Pancreas (tissue), 10 donors: Measurements from ENCODE around the gene CERKL. TPM values are rescaled to one million over a fixed set of nuclear protein-coding genes. Genes with fewer than 3 reads are reported as not detected.

Source experiments
- ATAC-seq, 4 donors: fragments of 200-7000 bp; cut with Tn5 transposase; one replicate each; pipeline versions ENCODE4 v1.8.0 to v1.9.1; 2020; ENCODE audit warnings: mild to moderate bottlenecking in 4 of 4, moderate library complexity in 4 of 4
- DNase-seq, 6 donors: peaks; one replicate each; pipeline ENCODE4 v3.0.0-alpha.2; 2020
- FAIRE-seq: peaks from 2 replicates; lab custom pipeline; 2012; peaks lifted over from hg19 to GRCh38; lab: Jason Lieb, UNC
- H3K27ac ChIP-seq, 4 donors: fragments of 200-600 bp; sonication (generic); 1 replicate in 3 of 4; 2 replicates in 1 of 4; pipeline versions ENCODE4 v1.5.0 to v1.8.0; 2020
- H3K27me3 ChIP-seq, 4 donors: fragments of 200-600 bp; one replicate each; pipeline ENCODE4 v1.8.0; 2021
- H3K36me3 ChIP-seq, 3 donors: fragments of 200-600 bp; sonication (generic) in 1 of 3; one replicate each; pipeline versions ENCODE4 v1.5.0 to v1.8.0; 2020 to 2021
- H3K4me1 ChIP-seq, 3 donors: fragments of 200-600 bp; one replicate each; pipeline ENCODE4 v1.8.0; 2021
- H3K4me3 ChIP-seq, 4 donors: fragments of 200-600 bp; sonication (generic) in 2 of 4; one replicate each; pipeline versions ENCODE4 v1.5.0 to v1.8.0; 2020 to 2021
- H3K9me3 ChIP-seq, 4 donors: fragments of 200-600 bp; one replicate each; pipeline ENCODE4 v1.8.0; 2021
- CTCF ChIP-seq, 4 donors: fragments of 200-600 bp; sonication (generic) in 3 of 4; IDR thresholded peaks; one replicate each; pipeline versions ENCODE4 v1.5.0 to v1.8.0; 2021; ENCODE audit warnings: antibody characterized with exemption in 4 of 4
- WGBS, 2 donors: extraction: QIAGEN DNeasy Blood & Tissue Kit; methylation state at CpG; one replicate each; pipeline ENCODE4 v1.1.7; 2013; 5-methylcytosine and 5-hydroxymethylcytosine counted together
- intact Hi-C, 3 donors: fragments of 100-400 bp; cut with DNase I; formaldehyde crosslinking; loops; one replicate each; pipeline versions ENCODE4 v1.11.1 to v1.14.2; 2022
- polyA plus RNA-seq, 2 donors: library from polyadenylated mRNA; stranded (reverse); fragments of 200-250 nt; gene quantifications; one replicate each; pipeline ENCODE4 v1.2.3, GENCODE V29; 2013
- total RNA-seq, 6 donors: library from RNA; stranded (reverse); fragmentation: NEBNext Ultra II Directional in 4 of 6; extraction: Animal tissue kit (Norgen Biotek cat#: 25700) in 4 of 6; gene quantifications; one replicate each; pipeline versions ENCODE4 v1.2.1 to v1.2.4, GENCODE V29; 2021 to 2023
- donor health status: healthy with polysubstance abuse.
- donor health status: DM: no; HTN: no; CAD: no; lungs with moderate emphysema.
- donor health status: DM: no; HTN: no; CAD: no.
- donor health status: control.
- donor health status: control.
- donor health status: Bipolar disorder and iron deficiency.
- donor health status: DM: yes; HTN: yes; CAD: no.
- donor health status: DM: no; HTN: no; CAD: no.
- donor health status: DM: no; HTN: no; CAD: no.
- donor health status: DM: yes; HTN: yes; CAD: no.

Gene CERKL
- total and polyA plus RNA-seq, 8 donors: 0.16 to 4.6 (median 0.56) TPM

- DNase-seq: no peak
- FAIRE-seq: no peak
- Histone ChIP-seq H3K9me3 (no peaks in the 10 kb centered on the region), H3K36me3 (no peaks in the 10 kb centered on the region), H3K4me1 (no peaks in the 10 kb centered on the region), H3K27me3 (no peaks in the 10 kb centered on the region), H3K27ac (no peak overlapping the region), H3K4me3 (no peak overlapping the region)
- no peak for ATAC-seq
- intact Hi-C loops: no loop called here
- 78 to 89% methylated on average over 2 of the region's 2 CpGs for WGBS, 2 donors
- no peak for TF ChIP-seq CTCF (IDR thresholded peaks at IDR 0.05)
Observed at GRCh38 chr2:181536730-181537129, 120.2 kb downstream of the CERKL start.

- Histone ChIP-seq H3K4me1 (no peaks in the 10 kb centered on the region), H3K27ac (no peak overlapping the region), H3K36me3 (no peaks in the 10 kb centered on the region), H3K27me3 (no peaks in the 10 kb centered on the region), H3K4me3 (no peak overlapping the region), H3K9me3 (no peaks in the 10 kb centered on the region)
- intact Hi-C loops: no loop called here
- TF ChIP-seq CTCF (IDR thresholded peaks at IDR 0.05): no peak
- FAIRE-seq (no peak), DNase-seq (no peak), ATAC-seq (no peak)
- 75 to 83% methylated on average over 1 of the region's 1 CpG for WGBS, 2 donors
Observed at GRCh38 chr2:181528441-181528840, 128.5 kb downstream of the CERKL start.

- DNase-seq (no peak), FAIRE-seq (no peak), ATAC-seq (no peak)
- intact Hi-C loops: no loop called here
- WGBS, 2 donors: 68 to 90% methylated on average over 6 of the region's 6 CpGs
- no peak for TF ChIP-seq CTCF (IDR thresholded peaks at IDR 0.05)
- Histone ChIP-seq H3K9me3 (no peaks in the 10 kb centered on the region), H3K36me3 (no peaks in the 10 kb centered on the region), H3K27ac (no peak overlapping the region), H3K4me1 (no peaks in the 10 kb centered on the region), H3K4me3 (no peak overlapping the region), H3K27me3 (no peaks in the 10 kb centered on the region)
Observed at GRCh38 chr2:181527058-181527457, 129.8 kb downstream of the CERKL start.

GRCh38 chr2:181526014-181526413 lies 130.9 kb downstream of the CERKL start:
- TF ChIP-seq CTCF (IDR thresholded peaks at IDR 0.05): no peak
- Histone ChIP-seq H3K4me3 (no peak overlapping the region), H3K27ac (no peak overlapping the region), H3K9me3 (no peaks in the 10 kb centered on the region), H3K36me3 (no peaks in the 10 kb centered on the region), H3K4me1 (no peaks in the 10 kb centered on the region), H3K27me3 (no peaks in the 10 kb centered on the region)
- FAIRE-seq (no peak), ATAC-seq (no peak), DNase-seq (no peak)
- 63 to 69% methylated on average over 4 of the region's 4 CpGs for WGBS, 2 donors
- intact Hi-C loops: no loop called here

GRCh38 chr2:181523756-181524155 lies 133.1 kb downstream of the CERKL start:
- Histone ChIP-seq H3K27ac (no peak overlapping the region), H3K27me3 (no peaks in the 10 kb centered on the region), H3K4me3 (no peak overlapping the region), H3K9me3 (no peaks in the 10 kb centered on the region), H3K4me1 (no peaks in the 10 kb centered on the region), H3K36me3 (no peaks in the 10 kb centered on the region)
- FAIRE-seq (no peak), DNase-seq (no peak), ATAC-seq (no peak)
- intact Hi-C loops: no loop called here
- TF ChIP-seq CTCF (IDR thresholded peaks at IDR 0.05): no peak
- 68 to 82% methylated on average over 5 of the region's 5 CpGs for WGBS, 2 donors
